GM18505 (cell line): ENCODE results near the gene SPCS2.

Source experiments
- ATAC-seq: cut with Tn5 transposase; IDR thresholded peaks from one replicate; pipeline ENCODE4 v1.9.1; 2021; ENCODE audit not compliant: unreplicated experiment
- POLR2A ChIP-seq: IDR thresholded peaks from 4 replicates; pipeline ENCODE4 v1.6.1; 2011; ENCODE audit warnings: borderline replicate concordance; ENCODE audit not compliant: insufficient read depth, insufficient read length; ENCODE audit errors: extremely low read depth

SPCS2 gene

GRCh38 chr11:74935285-74935684 is 13.8 kb upstream of the SPCS2 start:
- TF ChIP-seq POLR2A: no peak
- ATAC-seq: no peak

DNA sequence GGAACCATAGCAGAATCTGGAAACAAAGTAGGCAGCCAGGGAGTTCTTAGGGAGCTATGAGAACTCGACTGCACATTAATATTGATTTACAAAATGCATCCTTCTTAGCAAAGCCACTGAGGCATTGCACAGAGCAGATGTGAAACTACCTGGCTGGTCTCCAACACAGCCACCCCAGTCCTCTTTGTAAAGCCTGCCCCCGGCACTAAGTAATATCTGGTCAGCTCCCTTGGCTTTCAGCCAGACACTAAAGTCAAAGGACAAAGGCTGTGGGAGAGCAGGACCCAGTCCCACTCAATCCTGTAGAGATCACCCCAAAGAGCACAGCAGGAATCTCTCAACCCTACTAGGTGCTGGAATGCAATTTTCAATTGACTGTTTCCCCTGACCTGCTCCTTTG is 13.0 kb upstream of the SPCS2 start:
- TF ChIP-seq POLR2A: no peak
- ATAC-seq: no peak

GRCh38 chr11:74936976-74937375 is 12.1 kb upstream of the SPCS2 start:
- no peak for TF ChIP-seq POLR2A
- ATAC-seq: no peak

- no peak for TF ChIP-seq POLR2A
- no peak for ATAC-seq
Measured at GRCh38 chr11:74937696-74938475, 11.2 kb upstream of the SPCS2 start.

DNA sequence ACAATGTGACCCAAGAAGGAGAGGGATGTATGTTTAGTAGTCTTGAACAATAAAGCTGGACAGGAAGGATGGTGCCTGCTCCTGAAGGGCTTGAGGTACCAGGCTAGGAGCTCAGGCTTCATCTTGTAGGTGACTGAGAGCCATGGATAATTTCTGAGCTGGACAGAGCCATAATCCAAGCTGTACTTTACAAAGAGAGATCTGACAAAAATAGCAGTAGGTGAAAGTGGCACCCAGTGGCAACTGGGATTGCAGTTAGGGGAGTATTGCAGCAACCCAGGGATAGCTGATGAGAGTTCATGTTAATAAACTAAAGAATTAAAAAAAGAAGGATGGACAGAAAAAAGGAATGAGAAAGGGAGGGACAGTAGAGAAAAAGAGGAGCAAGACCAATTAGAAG is 7.6 kb upstream of the SPCS2 start:
- no peak for TF ChIP-seq POLR2A

GRCh38 chr11:74942073-74942759 is 6.8 kb upstream of the SPCS2 start:
- TF ChIP-seq POLR2A: no peak
- ATAC-seq: no peak

More for the DNA sequence above, 7.6 kb upstream of the SPCS2 start:
- no peak for ATAC-seq

DNA sequence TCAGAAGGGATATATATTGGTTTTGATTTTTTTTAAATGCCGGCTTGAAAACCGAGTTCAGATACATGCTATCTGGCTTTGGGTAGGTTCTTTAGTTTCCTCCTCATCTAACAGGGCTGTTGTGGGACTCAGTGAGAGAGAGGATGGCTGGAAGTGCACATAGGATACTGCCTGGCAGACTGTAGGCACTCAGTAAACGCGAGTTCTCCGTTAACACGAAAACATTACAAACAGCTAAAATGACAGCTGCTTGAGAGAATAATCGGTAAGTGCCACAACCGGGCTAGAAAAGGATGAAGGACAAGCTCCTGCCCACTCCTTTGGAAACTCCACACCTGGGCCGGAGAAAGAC is 544 bp upstream of the SPCS2 start:
- TF ChIP-seq POLR2A: no peak
- ATAC-seq: peak; percentile 4

DNA sequence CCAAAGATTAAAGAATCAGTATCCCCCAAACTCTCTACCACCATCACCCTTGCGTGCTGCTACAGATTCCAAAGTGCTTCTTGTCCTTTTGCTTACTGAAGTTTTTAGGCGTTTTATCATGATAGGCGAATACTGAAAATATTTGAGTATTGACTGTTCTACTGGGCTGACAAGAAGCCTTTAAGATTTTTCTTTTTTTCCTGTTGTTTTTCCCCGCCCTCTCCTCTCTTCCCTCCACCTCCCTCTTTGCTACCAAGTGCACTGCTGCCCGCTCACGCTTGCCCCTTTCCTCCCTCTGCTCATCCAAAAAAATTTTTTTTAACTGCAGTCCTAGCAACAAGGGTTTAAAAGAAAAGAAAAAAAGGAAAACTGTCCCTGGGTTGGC is 679 bp downstream of the SPCS2 start:
- no peak for TF ChIP-seq POLR2A
- ATAC-seq: no peak

DNA sequence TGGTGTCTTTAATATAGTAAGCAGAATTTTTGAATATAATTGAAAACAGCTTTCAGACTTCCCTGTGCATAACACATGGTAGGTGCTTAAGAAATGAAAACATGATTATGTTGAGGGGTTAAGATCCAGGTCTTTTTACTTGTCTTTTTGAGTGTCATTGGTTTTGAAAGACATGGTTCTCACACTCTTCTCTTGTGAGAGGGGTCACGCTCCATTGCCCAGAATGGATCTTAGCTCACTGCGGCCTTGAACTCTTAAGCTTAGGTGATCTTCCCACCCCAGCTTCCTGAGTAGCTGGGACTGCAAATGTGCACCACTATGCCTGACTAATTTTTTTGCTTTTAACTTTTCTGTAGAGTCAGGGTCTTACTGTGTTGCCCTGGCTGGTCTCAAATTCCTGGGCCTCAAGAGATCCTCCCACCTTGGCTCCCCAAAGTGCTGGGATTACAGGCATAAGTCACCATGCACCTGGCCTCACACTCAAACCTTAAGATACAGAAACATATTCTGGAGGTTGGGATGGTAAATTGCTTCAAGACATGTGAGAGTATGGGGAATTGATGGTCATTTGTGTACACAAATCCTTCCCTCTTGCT is 1.4 kb downstream of the SPCS2 start:
- no peak for TF ChIP-seq POLR2A

GRCh38 chr11:74951226-74951625 is 2.2 kb downstream of the SPCS2 start:
- no peak for ATAC-seq
- no peak for TF ChIP-seq POLR2A

More for the DNA sequence above, 1.4 kb downstream of the SPCS2 start:
- no peak for ATAC-seq

DNA sequence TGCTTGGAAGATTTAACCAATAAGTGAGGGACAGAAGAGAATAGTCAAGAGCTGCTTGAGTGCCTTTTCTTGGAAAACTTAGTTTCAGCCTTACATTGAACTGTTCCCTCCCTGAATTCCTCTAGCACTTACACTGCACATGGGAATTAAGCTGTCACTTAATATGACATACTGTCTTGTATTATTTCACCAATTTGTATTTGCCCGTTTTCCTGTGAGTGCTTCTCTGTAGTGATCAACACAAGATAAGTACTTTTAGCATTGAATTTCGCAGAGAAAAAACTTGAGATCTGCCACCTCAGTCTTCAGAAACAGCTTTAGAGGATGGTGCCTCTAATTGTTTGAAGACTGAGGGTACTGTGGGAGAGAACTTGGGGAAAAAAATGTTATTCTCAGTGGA is 3.7 kb downstream of the SPCS2 start:
- ATAC-seq: no peak
- TF ChIP-seq POLR2A: no peak

DNA sequence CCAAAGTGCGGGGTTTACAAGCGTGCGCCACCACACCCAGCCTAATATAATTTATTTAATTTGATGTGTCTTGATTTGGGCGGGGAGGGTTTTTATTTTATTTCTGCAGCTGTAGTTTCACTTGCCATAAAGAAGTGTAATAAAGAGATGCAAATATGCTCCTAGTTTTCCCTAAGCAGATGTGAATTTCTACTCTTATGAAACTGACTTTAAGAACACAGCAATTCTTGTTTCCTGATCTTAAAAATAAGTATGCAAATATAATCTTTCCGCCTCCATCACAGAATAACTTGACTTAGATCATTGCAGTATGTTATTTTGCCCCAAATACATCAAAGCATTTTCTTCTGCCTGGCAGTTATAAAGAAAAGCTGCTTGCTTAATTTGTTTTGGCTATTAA is 4.4 kb downstream of the SPCS2 start:
- no peak for ATAC-seq
- peak; percentile 22 for TF ChIP-seq POLR2A

- TF ChIP-seq POLR2A: no peak
- ATAC-seq: no peak
Measured at GRCh38 chr11:74954199-74954598, 5.1 kb downstream of the SPCS2 start.
